HFF-Myc (cell line): ENCODE measurements around the gene ADGRF1.
"Not testable (repeated sequence)": the region's sequence is repeated elsewhere in the genome, so short reads cannot be mapped to it uniquely, and the experiment has no call there.

Experiments used
- DNase-seq: peaks from one replicate; pipeline ENCODE4 v3.0.0-alpha.2; 2011; ENCODE audit warnings: low read depth; ENCODE audit errors: extremely low read depth
- H3K4me3 ChIP-seq: replicated peaks from 2 replicates; pipeline ENCODE4 v1.5.1; 2011; ENCODE audit warnings: low read depth, mild to moderate bottlenecking, control low read depth, low read length
- TF ChIP-seq, protein P1 (sequence below): IDR thresholded peaks from 2 replicates; pipeline ENCODE4 v1.5.1; 2012; ENCODE audit warnings: mild to moderate bottlenecking, low read depth, low read length, control low read depth; ENCODE audit errors: missing control alignments

Gene ADGRF1

DNA sequence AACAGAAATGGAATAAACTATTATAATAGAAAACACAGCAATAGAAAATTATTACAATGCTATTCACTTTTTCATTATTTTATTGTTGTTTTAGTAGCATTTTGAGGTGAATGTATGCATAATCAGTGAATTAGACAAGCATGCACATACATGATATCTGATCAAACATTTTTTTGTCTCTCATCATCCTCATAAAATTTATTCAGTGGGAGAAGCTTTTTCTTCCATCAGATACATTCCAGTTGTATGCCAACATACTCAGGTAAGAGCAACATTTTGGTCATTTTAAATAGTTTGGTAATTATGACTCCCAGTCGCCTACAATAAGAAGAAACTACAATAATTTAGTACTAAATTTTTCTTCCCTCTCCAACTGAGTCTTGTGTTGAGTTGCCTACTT is 44.5 kb downstream of the ADGRF1 start:
- DNase-seq: no peak
- TF ChIP-seq, protein P1, sequence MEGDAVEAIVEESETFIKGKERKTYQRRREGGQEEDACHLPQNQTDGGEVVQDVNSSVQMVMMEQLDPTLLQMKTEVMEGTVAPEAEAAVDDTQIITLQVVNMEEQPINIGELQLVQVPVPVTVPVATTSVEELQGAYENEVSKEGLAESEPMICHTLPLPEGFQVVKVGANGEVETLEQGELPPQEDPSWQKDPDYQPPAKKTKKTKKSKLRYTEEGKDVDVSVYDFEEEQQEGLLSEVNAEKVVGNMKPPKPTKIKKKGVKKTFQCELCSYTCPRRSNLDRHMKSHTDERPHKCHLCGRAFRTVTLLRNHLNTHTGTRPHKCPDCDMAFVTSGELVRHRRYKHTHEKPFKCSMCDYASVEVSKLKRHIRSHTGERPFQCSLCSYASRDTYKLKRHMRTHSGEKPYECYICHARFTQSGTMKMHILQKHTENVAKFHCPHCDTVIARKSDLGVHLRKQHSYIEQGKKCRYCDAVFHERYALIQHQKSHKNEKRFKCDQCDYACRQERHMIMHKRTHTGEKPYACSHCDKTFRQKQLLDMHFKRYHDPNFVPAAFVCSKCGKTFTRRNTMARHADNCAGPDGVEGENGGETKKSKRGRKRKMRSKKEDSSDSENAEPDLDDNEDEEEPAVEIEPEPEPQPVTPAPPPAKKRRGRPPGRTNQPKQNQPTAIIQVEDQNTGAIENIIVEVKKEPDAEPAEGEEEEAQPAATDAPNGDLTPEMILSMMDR: no peak
- no peak overlapping the region for H3K4me3 ChIP-seq

DNA sequence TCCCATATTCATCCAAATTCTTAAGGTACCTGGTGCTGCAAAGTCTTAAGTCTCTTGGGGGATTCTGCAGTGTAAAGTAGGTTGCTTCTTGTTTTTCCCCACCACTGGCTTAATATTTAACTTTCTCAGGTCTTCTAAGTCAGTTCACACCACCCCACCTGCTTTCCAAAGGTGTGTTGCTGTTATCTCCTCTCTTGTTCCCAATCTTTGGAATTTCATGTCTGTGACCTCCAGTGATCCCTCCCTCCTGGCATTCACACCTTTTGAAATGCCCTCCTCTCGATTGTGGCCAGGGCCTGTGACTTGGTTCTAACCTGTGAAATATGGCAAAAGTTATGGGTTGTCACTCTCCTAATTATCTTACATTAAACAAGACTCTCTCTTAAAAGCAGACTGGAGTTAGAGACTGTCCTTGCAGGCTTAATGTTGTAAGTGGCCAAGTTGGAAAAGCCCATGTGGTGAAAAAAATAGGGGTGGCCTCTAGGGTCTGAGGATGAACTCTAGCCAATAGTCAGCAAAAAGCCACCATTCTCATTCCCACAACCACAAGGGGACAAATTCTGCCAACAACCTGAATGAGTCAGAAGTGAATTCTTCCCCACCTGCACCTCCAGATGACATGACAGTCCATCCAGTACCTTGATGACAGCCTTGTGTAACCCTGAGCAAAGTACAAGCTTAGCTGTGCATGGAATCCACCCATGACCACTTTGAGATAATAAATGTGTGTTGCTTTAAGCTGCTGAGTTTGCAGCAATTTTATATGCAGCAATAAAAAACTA is 45.1 kb downstream of the ADGRF1 start:
- H3K4me3 ChIP-seq: no peak overlapping the region
- TF ChIP-seq, protein P1: no peak
- DNase-seq: no peak

DNA sequence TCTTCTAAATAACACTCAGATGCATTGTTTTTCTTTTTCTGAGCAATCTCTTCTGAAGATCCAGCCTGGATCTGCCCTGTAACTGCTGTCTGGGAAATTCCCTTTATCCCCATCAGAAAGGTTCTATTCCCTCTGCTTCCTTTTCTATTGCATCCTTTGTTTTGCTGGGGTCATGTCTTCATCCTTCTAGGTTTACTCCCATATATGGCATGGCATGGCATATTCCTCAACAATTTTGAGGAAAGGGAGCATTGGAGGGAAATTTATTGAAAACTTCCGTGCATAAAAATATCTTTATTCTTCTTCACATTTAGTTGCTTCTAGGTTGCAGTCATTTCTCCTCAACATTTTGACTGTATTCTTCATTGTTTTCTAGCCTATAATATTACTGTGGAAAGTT is 47.2 kb downstream of the ADGRF1 start:
- TF ChIP-seq, protein P1: no peak
- DNase-seq: no peak
- H3K4me3 ChIP-seq: no peak overlapping the region

DNA sequence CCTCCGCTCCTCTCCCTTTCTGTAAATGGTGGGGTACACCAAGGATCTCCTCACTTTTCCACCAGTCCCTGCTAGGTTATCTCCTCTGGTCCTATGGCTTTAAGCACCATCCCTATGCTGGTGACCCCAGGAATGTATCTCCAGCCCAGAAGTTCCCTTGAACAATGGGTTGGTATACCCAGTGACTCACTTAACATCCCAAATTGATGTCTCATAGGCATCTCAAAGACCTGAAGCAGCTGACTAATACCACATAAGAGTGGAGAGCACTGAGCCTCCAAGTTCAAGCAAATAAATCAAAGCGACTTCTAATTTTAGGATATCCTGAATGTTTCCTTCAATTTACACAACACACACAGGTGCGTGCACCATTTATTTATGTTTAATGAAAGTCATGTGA is 48.3 kb downstream of the ADGRF1 start:
- H3K4me3 ChIP-seq: no peak overlapping the region
- peak; percentile 29 for DNase-seq
- TF ChIP-seq, protein P1: no peak

- H3K4me3 ChIP-seq, DNase-seq: not testable (repeated sequence)
Measured at GRCh38 chr6:46992391-46992790, 49.7 kb downstream of the ADGRF1 start.

- DNase-seq, H3K4me3 ChIP-seq: not testable (repeated sequence)
- TF ChIP-seq, protein P1: peak; percentile 36
Measured at GRCh38 chr6:46990818-46991510, 51.2 kb downstream of the ADGRF1 start.

DNA sequence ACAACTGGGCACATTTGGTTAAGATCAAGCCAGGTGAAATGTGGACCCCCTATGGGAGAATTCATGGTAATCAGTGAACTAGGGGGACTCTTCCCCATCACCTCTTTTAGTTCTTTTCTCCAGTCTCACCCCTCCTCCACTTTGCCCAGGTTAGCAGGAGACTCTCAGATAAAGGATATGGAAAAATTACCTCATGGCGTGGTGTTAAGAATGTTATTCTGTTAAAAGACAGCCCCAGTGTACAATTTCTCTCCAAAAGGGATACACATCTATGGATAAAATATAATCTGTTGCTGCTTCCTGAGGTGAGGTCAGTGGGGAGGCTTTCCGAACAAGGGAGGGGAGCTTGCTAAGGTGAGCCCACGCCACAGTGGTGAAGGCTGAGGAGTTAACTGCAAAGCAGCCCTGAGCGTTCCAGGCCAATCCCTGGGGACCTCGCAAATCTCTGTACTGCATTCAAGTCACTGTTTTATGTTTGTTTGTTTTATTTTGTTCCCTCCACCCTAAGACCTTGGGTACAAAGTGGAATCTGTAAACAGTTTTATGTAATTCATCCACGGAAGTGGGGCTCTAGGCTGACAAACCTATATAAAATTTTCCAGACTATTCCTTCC is 52.0 kb downstream of the ADGRF1 start:
- no peak overlapping the region for H3K4me3 ChIP-seq
- no peak for DNase-seq
- TF ChIP-seq, protein P1: no peak
